ENCODE results near the gene AUP1.

DNA sequence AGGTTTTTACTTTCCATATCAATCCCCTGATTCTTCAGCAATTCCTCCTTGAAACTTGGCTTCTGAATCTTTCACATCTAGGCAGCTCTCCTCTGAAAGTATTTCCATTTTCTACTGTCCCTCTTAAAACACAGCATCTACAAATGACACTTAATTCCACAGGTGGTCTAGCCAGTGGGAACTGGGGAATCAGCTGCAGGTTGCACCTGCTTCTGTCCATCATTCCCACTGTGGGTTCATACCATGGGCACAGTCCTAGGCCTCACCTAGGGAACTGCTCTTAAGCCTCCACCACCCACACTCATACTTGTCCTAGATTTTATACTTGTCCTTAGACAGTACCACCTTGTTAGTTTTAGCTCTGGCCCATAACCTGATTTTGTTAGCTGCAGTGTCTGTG lies 22.0 kb upstream of the AUP1 start:
- TF ChIP-seq CTCF (IDR thresholded peaks at IDR 0.05) (no peak), POLR2A (IDR thresholded peaks at IDR 0.05) (no peak)
